HEK293T (cell line): ENCODE results near the gene TRABD2A.
"Not testable (repeated sequence)": the region's sequence is repeated elsewhere in the genome, so short reads cannot be mapped to it uniquely, and the experiment has no call there.

Source experiments
- CTCF ChIA-PET: fragments of 350-600 bp; formaldehyde crosslinking; extraction: SDS; loops from one replicate; lab custom pipeline; 2021; ENCODE audit warnings: antibody characterized with exemption, inconsistent platforms; lab: Yijun Ruan, JAX
- POLR2A ChIA-PET: fragments of 350-600 bp; formaldehyde crosslinking; extraction: SDS; loops from one replicate; lab custom pipeline; 2020; ENCODE audit warnings: antibody characterized with exemption, inconsistent platforms; lab: Yijun Ruan, JAX
- DNase-seq: peaks from one replicate; pipeline ENCODE4 v3.0.0; 2012; ENCODE audit warnings: mixed read lengths; ENCODE audit errors: extremely low spot score
- ARNT ChIP-seq: fragments of 450-650 bp; IDR thresholded peaks from 2 replicates; pipeline ENCODE4 v1.6.1; 2017; ENCODE audit warnings: mild to moderate bottlenecking
- BHLHE40 ChIP-seq: fragments of 450-650 bp; IDR thresholded peaks from 2 replicates; pipeline ENCODE4 v1.6.1; 2016; ENCODE audit warnings: mild to moderate bottlenecking, moderate library complexity, borderline replicate concordance
- CTBP1 ChIP-seq: fragments of 450-650 bp; IDR thresholded peaks from 2 replicates; pipeline ENCODE4 v1.6.1; 2016; ENCODE audit warnings: borderline replicate concordance
- ELF4 ChIP-seq: fragments of 450-650 bp; IDR thresholded peaks from 2 replicates; pipeline ENCODE4 v1.6.1; 2017; ENCODE audit warnings: antibody characterized with exemption
- FOXA1 ChIP-seq: fragments of 450-650 bp; IDR thresholded peaks from 2 replicates; pipeline ENCODE4 v1.6.1; 2016; ENCODE audit warnings: mild to moderate bottlenecking
- FOXK2 ChIP-seq: fragments of 450-650 bp; IDR thresholded peaks from 2 replicates; pipeline ENCODE4 v1.6.1; 2016; ENCODE audit warnings: mild to moderate bottlenecking
- FOXM1 ChIP-seq: fragments of 450-650 bp; IDR thresholded peaks from 2 replicates; pipeline ENCODE4 v1.6.1; 2017; ENCODE audit warnings: mild to moderate bottlenecking, borderline replicate concordance
- HDGF ChIP-seq: fragments of 450-650 bp; IDR thresholded peaks from 2 replicates; pipeline ENCODE4 v1.6.1; 2017; ENCODE audit warnings: antibody characterized with exemption, borderline replicate concordance
- L3MBTL2 ChIP-seq: fragments of 450-650 bp; conservative IDR thresholded peaks from 2 replicates; pipeline ENCODE4 v1.6.1; 2016; ENCODE audit warnings: mild to moderate bottlenecking
- LEF1 ChIP-seq: fragments of 450-650 bp; IDR thresholded peaks from 2 replicates; pipeline ENCODE4 v1.6.1; 2017; ENCODE audit warnings: mild to moderate bottlenecking, borderline replicate concordance
- NFRKB ChIP-seq: fragments of 450-650 bp; IDR thresholded peaks from 2 replicates; pipeline ENCODE4 v1.6.1; 2016; ENCODE audit warnings: mild to moderate bottlenecking, moderate library complexity
- PKNOX1 ChIP-seq: fragments of 450-650 bp; IDR thresholded peaks from 2 replicates; pipeline ENCODE4 v1.6.1; 2016
- SP1 ChIP-seq: fragments of 450-650 bp; IDR thresholded peaks from 2 replicates; pipeline ENCODE4 v1.6.1; 2017
- SUZ12 ChIP-seq: fragments of 450-650 bp; IDR thresholded peaks from 2 replicates; pipeline ENCODE4 v1.6.1; 2016; ENCODE audit warnings: mild to moderate bottlenecking
- TARDBP ChIP-seq: fragments of 450-650 bp; IDR thresholded peaks from 2 replicates; pipeline ENCODE4 v1.6.1; 2016
- ZNF384 ChIP-seq: fragments of 450-650 bp; IDR thresholded peaks from 2 replicates; pipeline ENCODE4 v1.6.1; 2016

The TRABD2A gene

DNA sequence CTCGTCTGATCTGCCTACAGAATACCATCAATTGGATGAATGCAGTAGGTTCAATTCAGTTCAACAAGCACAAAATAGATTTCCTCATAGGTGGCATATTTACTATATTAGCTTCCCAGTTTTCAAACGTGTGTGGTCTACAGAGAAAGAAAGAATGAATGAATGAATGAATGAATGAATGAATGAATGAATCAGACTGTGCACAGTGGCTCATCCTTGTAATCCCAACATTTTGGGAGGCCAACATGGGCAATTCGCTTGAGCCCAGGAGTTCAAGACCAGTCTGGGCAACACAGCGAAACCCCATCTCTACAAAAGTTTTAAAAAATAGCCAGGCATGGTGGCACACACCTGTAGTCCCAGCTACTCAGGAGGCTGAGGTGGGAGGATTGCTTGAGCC lies 94.9 kb downstream of the TRABD2A start:
- POLR2A ChIA-PET = no interaction called here
- TF ChIP-seq SP1 = no peak
- TF ChIP-seq ARNT = no peak
- TF ChIP-seq ELF4 = no peak
- no peak for DNase-seq
- CTCF ChIA-PET = no interaction called here

DNA sequence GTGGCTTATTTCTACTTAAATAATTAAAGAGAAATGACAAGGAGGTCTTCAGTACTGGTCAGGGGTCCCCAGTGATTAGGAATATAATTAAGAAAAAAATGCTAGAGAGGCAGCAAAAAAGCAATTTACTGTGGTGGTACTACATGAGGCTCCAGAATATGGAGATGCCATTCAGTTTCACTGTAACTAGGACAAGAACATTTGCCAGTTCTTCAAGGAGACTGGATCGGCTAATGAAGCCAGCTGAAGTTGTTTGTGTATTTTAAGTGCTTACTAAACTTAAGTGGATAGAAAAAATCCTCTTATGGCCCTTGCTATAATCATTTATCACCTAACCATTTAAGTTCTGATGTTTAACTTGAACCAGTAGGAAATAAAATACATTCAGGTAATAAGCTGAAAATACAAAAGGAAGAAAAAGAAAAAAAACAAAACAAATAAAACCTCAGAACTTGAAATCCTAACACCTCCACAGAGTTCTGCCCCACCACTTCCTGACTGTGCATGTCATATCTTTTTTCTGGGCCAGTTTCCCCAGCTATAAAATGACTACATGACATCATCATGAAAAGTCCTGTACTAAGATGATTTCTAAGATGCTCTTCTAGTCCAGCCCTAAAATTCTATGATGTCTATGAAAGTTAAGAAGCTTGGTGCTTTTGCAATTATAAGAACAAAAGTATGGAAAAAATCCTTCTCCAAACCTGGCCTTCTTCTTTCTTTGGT lies 98.0 kb downstream of the TRABD2A start:
- CTCF ChIA-PET = no interaction called here

GRCh38 chr2:84781942-84782716 lies 98.8 kb downstream of the TRABD2A start:
- TF ChIP-seq LEF1 = no peak
- ChIA-PET POLR2A (no interaction called here), CTCF (no interaction called here)
- no peak for DNase-seq

More for the DNA sequence above, 98.0 kb downstream of the TRABD2A start:
- POLR2A ChIA-PET = no interaction called here
- no peak for DNase-seq
- TF ChIP-seq ARNT (no peak), FOXM1 (no peak), PKNOX1 (no peak), L3MBTL2 (no peak), ZNF384 (no peak), HDGF (no peak), BHLHE40 (no peak), LEF1 (no peak), SP1 (no peak), CTBP1 (no peak), ELF4 (no peak), SUZ12 (no peak), FOXK2 (no peak), TARDBP (no peak), NFRKB (no peak), FOXA1 (no peak)

GRCh38 chr2:84779781-84780180 lies 101.1 kb downstream of the TRABD2A start:
- POLR2A ChIA-PET = interaction anchor here (0.7 kb wide), 1 partner anchor 85 kb away, joined by 3 read pairs; no protein-coding TSS in a partner anchor
- CTCF ChIA-PET = no interaction called here
- TF ChIP-seq SUZ12 (no peak), LEF1 (no peak), ZNF384 (no peak), PKNOX1 (no peak), FOXA1 (no peak), ARNT (no peak), NFRKB (no peak), HDGF (no peak), ELF4 (no peak), BHLHE40 (no peak), CTBP1 (no peak)
- DNase-seq = no peak

GRCh38 chr2:84778911-84779690 lies 101.8 kb downstream of the TRABD2A start:
- POLR2A ChIA-PET = interaction anchor here (0.7 kb wide), 1 partner anchor 84 kb away, joined by 3 read pairs; no protein-coding TSS in a partner anchor
- no peak for DNase-seq
- TF ChIP-seq LEF1 (no peak), L3MBTL2 (no peak), HDGF (no peak), ELF4 (no peak), NFRKB (no peak), TARDBP (no peak), BHLHE40 (no peak), CTBP1 (no peak), PKNOX1 (no peak), FOXK2 (no peak), FOXA1 (no peak), ARNT (no peak), SP1 (no peak), FOXM1 (no peak)
- CTCF ChIA-PET = no interaction called here

DNA sequence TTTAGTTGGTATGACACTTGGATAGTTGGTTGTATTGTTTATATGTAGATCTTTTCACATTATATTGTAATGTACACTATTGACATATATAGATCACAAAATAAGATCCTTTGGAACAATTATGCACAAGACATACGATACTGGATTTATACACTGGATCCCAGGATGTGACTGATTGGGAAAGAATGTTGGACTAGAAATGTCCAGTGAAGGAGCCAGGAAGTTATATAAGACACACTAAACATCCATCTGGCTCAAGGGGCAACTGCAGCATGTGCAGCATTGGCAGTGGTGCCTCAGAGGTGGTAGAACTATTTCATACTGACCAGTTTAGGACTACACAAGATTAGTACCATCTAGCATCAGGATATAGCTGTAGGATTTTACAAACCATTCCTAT lies 104.9 kb downstream of the TRABD2A start:
- TF ChIP-seq ZNF384 = no peak
- no peak for TF ChIP-seq SP1
- no peak for TF ChIP-seq BHLHE40
- TF ChIP-seq NFRKB = no peak
- TF ChIP-seq L3MBTL2 = no peak
- no peak for TF ChIP-seq CTBP1
- TF ChIP-seq ELF4 = no peak
- no peak for TF ChIP-seq HDGF
- no peak for TF ChIP-seq FOXK2
- TF ChIP-seq PKNOX1 = no peak
- TF ChIP-seq LEF1 = no peak
- no peak for TF ChIP-seq FOXM1
- TF ChIP-seq TARDBP = no peak
- no peak for TF ChIP-seq SUZ12
- POLR2A ChIA-PET = no interaction called here
- DNase-seq = no peak
- CTCF ChIA-PET = no interaction called here

GRCh38 chr2:84773562-84773961 lies 107.3 kb downstream of the TRABD2A start:
- DNase-seq, POLR2A ChIA-PET, CTCF ChIA-PET: not testable (repeated sequence)
